WTC11 (cell line): ENCODE results near the gene CPNE4. TPM values are rescaled to one million over a fixed set of nuclear protein-coding genes. Genes with fewer than 3 reads are reported as not detected.

Experiments used
- ATAC-seq: fragments of 200-7000 bp; cut with Tn5 transposase; 2 replicates; pipeline ENCODE4 v1.10.0; 2021; ENCODE audit warnings: mild to moderate bottlenecking, moderate library complexity
- CTCF ChIA-PET: fragments of 300-600 bp; sonication (Branson Sonifier 250); formaldehyde crosslinking; loops from one replicate; lab custom pipeline; 2021; ENCODE audit warnings: antibody characterized with exemption; lab: Charles Lee
- POLR2A ChIA-PET: fragments of 350-600 bp; sonication (Branson Sonifier 250); formaldehyde crosslinking; loops from one replicate; lab custom pipeline; 2021; ENCODE audit warnings: antibody characterized with exemption; lab: Charles Lee
- DNase-seq: peaks from one replicate; pipeline ENCODE4 v3.0.0; 2021; ENCODE audit warnings: low spot score
- H3K27ac Mint-ChIP-seq: 2 replicates; pipeline ENCODE4 v1.8.0; 2021; ENCODE audit warnings: mixed read lengths
- H3K27me3 Mint-ChIP-seq: 2 replicates; pipeline ENCODE4 v1.8.0; 2021; ENCODE audit warnings: low read depth, mild to moderate bottlenecking, moderate library complexity, mixed read lengths
- H3K36me3 Mint-ChIP-seq: 2 replicates; pipeline ENCODE4 v1.8.0; 2021; ENCODE audit warnings: mixed read lengths
- H3K4me1 Mint-ChIP-seq: 2 replicates; pipeline ENCODE4 v1.8.0; 2022; ENCODE audit warnings: mixed read lengths
- H3K4me3 Mint-ChIP-seq: 2 replicates; pipeline ENCODE4 v1.8.0; 2021; ENCODE audit warnings: mild to moderate bottlenecking, moderate library complexity, mixed read lengths
- H3K9me3 Mint-ChIP-seq: 2 replicates; pipeline ENCODE4 v1.8.0; 2021; ENCODE audit warnings: mixed read lengths
- ATF6 ChIP-seq: sonication (generic); formaldehyde crosslinking; IDR thresholded peaks from 2 replicates; pipeline ENCODE4 v1.8.1; 2023; ENCODE audit warnings: mild to moderate bottlenecking, missing genetic modification reagents
- CREB1 ChIP-seq: sonication (generic); formaldehyde crosslinking; IDR thresholded peaks from 2 replicates; pipeline ENCODE4 v1.8.0; 2023; ENCODE audit warnings: mild to moderate bottlenecking, missing genetic modification reagents
- HMGA2 ChIP-seq: fragments of 250-450 bp; sonication (Bioruptor Pico); IDR thresholded peaks from 2 replicates; pipeline ENCODE4 v1.4.0; 2021; ENCODE audit warnings: mild to moderate bottlenecking, moderate library complexity
- IRF2 ChIP-seq: sonication (generic); formaldehyde crosslinking; IDR thresholded peaks from 2 replicates; pipeline ENCODE4 v1.8.0; 2022; ENCODE audit warnings: low read depth, missing genetic modification reagents, borderline replicate concordance
- JUN ChIP-seq: sonication (generic); formaldehyde crosslinking; IDR thresholded peaks from 2 replicates; pipeline ENCODE4 v1.8.0; 2023; ENCODE audit warnings: mild to moderate bottlenecking, missing genetic modification reagents
- NFATC4 ChIP-seq: fragments of 250-450 bp; sonication (Bioruptor Pico); IDR thresholded peaks from 2 replicates; pipeline ENCODE4 v1.9.0; 2021; ENCODE audit warnings: mild to moderate bottlenecking
- NFE2L1 ChIP-seq: sonication (generic); formaldehyde crosslinking; IDR thresholded peaks from 2 replicates; pipeline ENCODE4 v1.8.1; 2023; ENCODE audit warnings: missing genetic modification reagents
- NR1H2 ChIP-seq: sonication (generic); formaldehyde crosslinking; IDR thresholded peaks from 2 replicates; pipeline ENCODE4 v1.9.0; 2021; ENCODE audit warnings: mild to moderate bottlenecking, moderate library complexity, missing genetic modification reagents
- TP53 ChIP-seq: sonication (generic); formaldehyde crosslinking; IDR thresholded peaks from 2 replicates; pipeline ENCODE4 v1.8.1; 2023; ENCODE audit warnings: mild to moderate bottlenecking, missing genetic modification reagents
- ZBTB21 ChIP-seq: sonication (generic); formaldehyde crosslinking; IDR thresholded peaks from 2 replicates; pipeline ENCODE4 v1.8.1; 2023; ENCODE audit warnings: mild to moderate bottlenecking, missing genetic modification reagents, borderline replicate concordance
- ZNF138 ChIP-seq: sonication (generic); formaldehyde crosslinking; conservative IDR thresholded peaks from 2 replicates; pipeline ENCODE4 v1.8.1; 2022; ENCODE audit warnings: mild to moderate bottlenecking, moderate library complexity, missing genetic modification reagents
- ZNF232 ChIP-seq: sonication (generic); formaldehyde crosslinking; IDR thresholded peaks from 2 replicates; pipeline ENCODE4 v1.8.0; 2022; ENCODE audit warnings: mild to moderate bottlenecking, missing genetic modification reagents
- ZNF317 ChIP-seq: sonication (generic); formaldehyde crosslinking; IDR thresholded peaks from 2 replicates; pipeline ENCODE4 v1.8.1; 2023; ENCODE audit warnings: low read depth, mild to moderate bottlenecking, moderate library complexity, missing genetic modification reagents, borderline replicate concordance
- total RNA-seq: library from RNA; stranded (reverse); gene quantifications from 3 replicates; pipeline ENCODE4 v1.2.3, GENCODE V29; 2021
- TF ChIP-seq, protein P1 (sequence below): sonication (generic); formaldehyde crosslinking; IDR thresholded peaks from 2 replicates; pipeline ENCODE4 v1.8.1; 2022; ENCODE audit warnings: low read depth, mild to moderate bottlenecking, moderate library complexity, missing genetic modification reagents, borderline replicate concordance
- TF ChIP-seq, protein P2 (sequence below): sonication (generic); formaldehyde crosslinking; IDR thresholded peaks from 2 replicates; pipeline ENCODE4 v1.8.1; 2023; ENCODE audit warnings: mild to moderate bottlenecking, missing genetic modification reagents, moderate library complexity
- TF ChIP-seq, protein P3 (sequence below): sonication (generic); formaldehyde crosslinking; IDR thresholded peaks from 2 replicates; pipeline ENCODE4 v1.8.1; 2023; ENCODE audit warnings: mild to moderate bottlenecking, missing genetic modification reagents, moderate library complexity
- TF ChIP-seq, protein P4 (sequence below): sonication (generic); formaldehyde crosslinking; conservative IDR thresholded peaks from 2 replicates; pipeline ENCODE4 v1.8.1; 2023; ENCODE audit warnings: mild to moderate bottlenecking, low read depth, missing genetic modification reagents, moderate library complexity

CPNE4 gene
- total RNA-seq, 1 experiment from 2014 or later: 2.4 TPM

GRCh38 chr3:131738095-131738494 lies 296.7 kb downstream of the CPNE4 start:
- no peaks in the 10 kb centered on the region for H3K9me3 Mint-ChIP-seq
- ChIA-PET CTCF (interaction anchor here (1.5 kb wide), 1 partner anchor 211 kb away, joined by 3 read pairs; no protein-coding TSS in a partner anchor), POLR2A (no interaction called here)
- H3K36me3 Mint-ChIP-seq: no peaks in the 10 kb centered on the region
- no peaks in the 10 kb centered on the region for H3K27me3 Mint-ChIP-seq
- peaks cover 6% of the 10 kb centered on the region for H3K4me1 Mint-ChIP-seq
- no peak overlapping the region for H3K4me3 Mint-ChIP-seq
- no peak overlapping the region for H3K27ac Mint-ChIP-seq
- DNase-seq (no peak), ATAC-seq (no peak)
- TF ChIP-seq NFATC4 (CRISPR knock-in tag) (no peak), HMGA2 (CRISPR knock-in tag) (no peak), ATF6 (CRISPR knock-in tag) (no peak), NFE2L1 (no peak)
- TF ChIP-seq, protein P1, sequence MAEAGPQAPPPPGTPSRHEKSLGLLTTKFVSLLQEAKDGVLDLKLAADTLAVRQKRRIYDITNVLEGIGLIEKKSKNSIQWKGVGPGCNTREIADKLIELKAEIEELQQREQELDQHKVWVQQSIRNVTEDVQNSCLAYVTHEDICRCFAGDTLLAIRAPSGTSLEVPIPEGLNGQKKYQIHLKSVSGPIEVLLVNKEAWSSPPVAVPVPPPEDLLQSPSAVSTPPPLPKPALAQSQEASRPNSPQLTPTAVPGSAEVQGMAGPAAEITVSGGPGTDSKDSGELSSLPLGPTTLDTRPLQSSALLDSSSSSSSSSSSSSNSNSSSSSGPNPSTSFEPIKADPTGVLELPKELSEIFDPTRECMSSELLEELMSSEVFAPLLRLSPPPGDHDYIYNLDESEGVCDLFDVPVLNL (CRISPR knock-in tag): no peak

GRCh38 chr3:131735544-131735943 lies 299.3 kb downstream of the CPNE4 start:
- Mint-ChIP-seq H3K36me3 (no peaks in the 10 kb centered on the region), H3K27me3 (no peaks in the 10 kb centered on the region), H3K4me1 (peaks cover 13% of the 10 kb centered on the region), H3K27ac (no peak overlapping the region), H3K4me3 (no peak overlapping the region), H3K9me3 (no peaks in the 10 kb centered on the region)
- DNase-seq (no peak), ATAC-seq (no peak)
- ChIA-PET POLR2A (no interaction called here), CTCF (no interaction called here)
- TF ChIP-seq IRF2: no peak
- TF ChIP-seq, protein P2, sequence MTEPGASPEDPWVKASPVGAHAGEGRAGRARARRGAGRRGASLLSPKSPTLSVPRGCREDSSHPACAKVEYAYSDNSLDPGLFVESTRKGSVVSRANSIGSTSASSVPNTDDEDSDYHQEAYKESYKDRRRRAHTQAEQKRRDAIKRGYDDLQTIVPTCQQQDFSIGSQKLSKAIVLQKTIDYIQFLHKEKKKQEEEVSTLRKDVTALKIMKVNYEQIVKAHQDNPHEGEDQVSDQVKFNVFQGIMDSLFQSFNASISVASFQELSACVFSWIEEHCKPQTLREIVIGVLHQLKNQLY (CRISPR knock-in tag): no peak
- TF ChIP-seq ZNF232 (CRISPR knock-in tag): no peak
- TF ChIP-seq, protein P3, sequence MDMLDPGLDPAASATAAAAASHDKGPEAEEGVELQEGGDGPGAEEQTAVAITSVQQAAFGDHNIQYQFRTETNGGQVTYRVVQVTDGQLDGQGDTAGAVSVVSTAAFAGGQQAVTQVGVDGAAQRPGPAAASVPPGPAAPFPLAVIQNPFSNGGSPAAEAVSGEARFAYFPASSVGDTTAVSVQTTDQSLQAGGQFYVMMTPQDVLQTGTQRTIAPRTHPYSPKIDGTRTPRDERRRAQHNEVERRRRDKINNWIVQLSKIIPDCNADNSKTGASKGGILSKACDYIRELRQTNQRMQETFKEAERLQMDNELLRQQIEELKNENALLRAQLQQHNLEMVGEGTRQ: no peak
- no peak for TF ChIP-seq TP53 (CRISPR knock-in tag)
- TF ChIP-seq ZNF138 (CRISPR knock-in tag): no peak

- H3K27me3 Mint-ChIP-seq: no peaks in the 10 kb centered on the region
- TF ChIP-seq ZNF232 (CRISPR knock-in tag) (no peak), JUN (no peak), NR1H2 (CRISPR knock-in tag) (no peak), ZNF317 (no peak), ZBTB21 (no peak), IRF2 (no peak), CREB1 (CRISPR knock-in tag) (no peak)
- TF ChIP-seq, protein P4, sequence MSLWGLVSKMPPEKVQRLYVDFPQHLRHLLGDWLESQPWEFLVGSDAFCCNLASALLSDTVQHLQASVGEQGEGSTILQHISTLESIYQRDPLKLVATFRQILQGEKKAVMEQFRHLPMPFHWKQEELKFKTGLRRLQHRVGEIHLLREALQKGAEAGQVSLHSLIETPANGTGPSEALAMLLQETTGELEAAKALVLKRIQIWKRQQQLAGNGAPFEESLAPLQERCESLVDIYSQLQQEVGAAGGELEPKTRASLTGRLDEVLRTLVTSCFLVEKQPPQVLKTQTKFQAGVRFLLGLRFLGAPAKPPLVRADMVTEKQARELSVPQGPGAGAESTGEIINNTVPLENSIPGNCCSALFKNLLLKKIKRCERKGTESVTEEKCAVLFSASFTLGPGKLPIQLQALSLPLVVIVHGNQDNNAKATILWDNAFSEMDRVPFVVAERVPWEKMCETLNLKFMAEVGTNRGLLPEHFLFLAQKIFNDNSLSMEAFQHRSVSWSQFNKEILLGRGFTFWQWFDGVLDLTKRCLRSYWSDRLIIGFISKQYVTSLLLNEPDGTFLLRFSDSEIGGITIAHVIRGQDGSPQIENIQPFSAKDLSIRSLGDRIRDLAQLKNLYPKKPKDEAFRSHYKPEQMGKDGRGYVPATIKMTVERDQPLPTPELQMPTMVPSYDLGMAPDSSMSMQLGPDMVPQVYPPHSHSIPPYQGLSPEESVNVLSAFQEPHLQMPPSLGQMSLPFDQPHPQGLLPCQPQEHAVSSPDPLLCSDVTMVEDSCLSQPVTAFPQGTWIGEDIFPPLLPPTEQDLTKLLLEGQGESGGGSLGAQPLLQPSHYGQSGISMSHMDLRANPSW: no peak
- TF ChIP-seq, all 79 proteins: peak for 0
- DNase-seq (no peak), ATAC-seq (no peak)
- ChIA-PET CTCF (no interaction called here), POLR2A (no interaction called here)
- Mint-ChIP-seq H3K36me3 (no peaks in the 10 kb centered on the region), H3K4me3 (no peak overlapping the region), H3K4me1 (peaks cover 13% of the 10 kb centered on the region), H3K9me3 (no peaks in the 10 kb centered on the region), H3K27ac (no peak overlapping the region)
These were observed 299.7 kb downstream of the CPNE4 start for GRCh38 chr3:131735116-131735515.
